Neuronal stem cell (in vitro differentiated cells): ENCODE data around the gene PPM1G.

Experiments
- DNase-seq: peaks from one replicate; pipeline ENCODE4 v3.0.0-alpha.2; 2013; ENCODE audit warnings: low spot score
- H2AFZ ChIP-seq: one replicate; pipeline ENCODE4 v1.6.1; 2013; ENCODE audit warnings: mild to moderate bottlenecking, low read length, inconsistent platforms
- H2AK5ac ChIP-seq: 2 replicates; pipeline ENCODE4 v1.6.1; 2013; ENCODE audit warnings: low read depth, mild to moderate bottlenecking, inconsistent platforms, low read length, moderate library complexity, mixed read lengths
- H2BK120ac ChIP-seq: 2 replicates; pipeline ENCODE4 v1.6.1; 2013; ENCODE audit warnings: low read depth, mild to moderate bottlenecking, inconsistent platforms, low read length, moderate library complexity, mixed read lengths
- H2BK12ac ChIP-seq: one replicate; pipeline ENCODE4 v1.6.1; 2013; ENCODE audit warnings: low read length, inconsistent platforms
- H2BK15ac ChIP-seq: 2 replicates; pipeline ENCODE4 v1.6.1; 2013; ENCODE audit warnings: mild to moderate bottlenecking, low read length, inconsistent platforms, mixed read lengths
- H2BK5ac ChIP-seq: one replicate; pipeline ENCODE4 v1.6.1; 2013; ENCODE audit warnings: inconsistent platforms, mild to moderate bottlenecking, low read length, moderate library complexity
- H3K14ac ChIP-seq: one replicate; pipeline ENCODE4 v1.6.1; 2013; ENCODE audit warnings: low read length, inconsistent platforms
- H3K18ac ChIP-seq: 2 replicates; pipeline ENCODE4 v1.6.1; 2013; ENCODE audit warnings: low read length, inconsistent platforms
- H3K23ac ChIP-seq: 2 replicates; pipeline ENCODE4 v1.6.1; 2013; ENCODE audit warnings: low read depth, mild to moderate bottlenecking, mixed read lengths, low read length, inconsistent platforms; ENCODE audit not compliant: poor library complexity
- H3K27ac ChIP-seq: replicated peaks from 3 replicates; pipeline ENCODE4 v1.5.1; 2013; ENCODE audit warnings: low read length, inconsistent platforms
- H3K27me3 ChIP-seq, 3 experiments: 2 replicates each; pipeline ENCODE4 v1.6.1; 2013; ENCODE audit warnings: low read length in 3 of 3, mild to moderate bottlenecking in 2 of 3, inconsistent platforms in 1 of 3, low read depth in 1 of 3, mixed read lengths in 1 of 3, moderate library complexity in 1 of 3; ENCODE audit not compliant: control insufficient read depth in 3 of 3, insufficient read depth in 3 of 3
- H3K36me3 ChIP-seq, 2 donors: replicated peaks in 1 of 2; 2 replicates each; pipeline ENCODE4 v1.6.1; 2013; ENCODE audit warnings: low read length in 2 of 2; ENCODE audit not compliant: control insufficient read depth in 2 of 2, insufficient read depth in 2 of 2
- H3K4ac ChIP-seq: 2 replicates; pipeline ENCODE4 v1.6.1; 2013; ENCODE audit warnings: inconsistent platforms, mild to moderate bottlenecking, low read length, moderate library complexity
- H3K4me1 ChIP-seq, 2 donors: 1 replicate in 1 of 2; 2 replicates in 1 of 2; pipeline ENCODE4 v1.6.1; 2013; ENCODE audit warnings: low read length in 2 of 2, low read depth in 1 of 2; ENCODE audit not compliant: control insufficient read depth in 2 of 2, insufficient read depth in 1 of 2
- H3K4me2 ChIP-seq: one replicate; pipeline ENCODE4 v1.6.1; 2013; ENCODE audit warnings: mild to moderate bottlenecking, low read length, inconsistent platforms; ENCODE audit not compliant: insufficient read depth, poor library complexity, severe bottlenecking
- H3K4me3 ChIP-seq, 2 donors: 2 replicates each; pipeline ENCODE4 v1.5.1; 2013; ENCODE audit warnings: low read length in 2 of 2, mild to moderate bottlenecking in 2 of 2, inconsistent platforms in 1 of 2, moderate library complexity in 1 of 2
- H3K79me1 ChIP-seq: one replicate; pipeline ENCODE4 v1.6.1; 2013; ENCODE audit warnings: low read depth, mild to moderate bottlenecking, inconsistent platforms, low read length, moderate library complexity
- H3K9ac ChIP-seq: one replicate; pipeline ENCODE4 v1.6.1; 2013; ENCODE audit warnings: mild to moderate bottlenecking, low read depth, low read length, inconsistent platforms; ENCODE audit not compliant: poor library complexity
- H3K9me3 ChIP-seq, 2 donors: replicated peaks in 1 of 2; 2 replicates each; pipeline versions ENCODE3 to v1.6.1; 2013; ENCODE audit warnings: low read length in 2 of 2, mild to moderate bottlenecking in 2 of 2, inconsistent platforms in 1 of 2, low read depth in 1 of 2, mixed read lengths in 1 of 2, moderate library complexity in 1 of 2; ENCODE audit not compliant: control insufficient read depth in 2 of 2, insufficient read depth in 1 of 2
- H4K8ac ChIP-seq: one replicate; pipeline ENCODE4 v1.6.1; 2013; ENCODE audit warnings: low read depth, mild to moderate bottlenecking, inconsistent platforms, low read length, moderate library complexity
- H4K91ac ChIP-seq: one replicate; pipeline ENCODE4 v1.6.1; 2013; ENCODE audit warnings: low read length, low read depth, mild to moderate bottlenecking, inconsistent platforms; ENCODE audit not compliant: poor library complexity
- WGBS, 2 donors: extraction: QIAGEN DNeasy Blood & Tissue Kit; methylation state at CpG; one replicate each; pipeline ENCODE4 v1.1.7; 2013; ENCODE audit warnings: missing lambda C conversion rate in 2 of 2, mixed read lengths in 1 of 2; ENCODE audit not compliant: insufficient read length in 2 of 2, insufficient replicate concordance in 1 of 2; ENCODE audit errors: extremely low coverage in 2 of 2; 5-methylcytosine and 5-hydroxymethylcytosine counted together

Gene PPM1G

DNA sequence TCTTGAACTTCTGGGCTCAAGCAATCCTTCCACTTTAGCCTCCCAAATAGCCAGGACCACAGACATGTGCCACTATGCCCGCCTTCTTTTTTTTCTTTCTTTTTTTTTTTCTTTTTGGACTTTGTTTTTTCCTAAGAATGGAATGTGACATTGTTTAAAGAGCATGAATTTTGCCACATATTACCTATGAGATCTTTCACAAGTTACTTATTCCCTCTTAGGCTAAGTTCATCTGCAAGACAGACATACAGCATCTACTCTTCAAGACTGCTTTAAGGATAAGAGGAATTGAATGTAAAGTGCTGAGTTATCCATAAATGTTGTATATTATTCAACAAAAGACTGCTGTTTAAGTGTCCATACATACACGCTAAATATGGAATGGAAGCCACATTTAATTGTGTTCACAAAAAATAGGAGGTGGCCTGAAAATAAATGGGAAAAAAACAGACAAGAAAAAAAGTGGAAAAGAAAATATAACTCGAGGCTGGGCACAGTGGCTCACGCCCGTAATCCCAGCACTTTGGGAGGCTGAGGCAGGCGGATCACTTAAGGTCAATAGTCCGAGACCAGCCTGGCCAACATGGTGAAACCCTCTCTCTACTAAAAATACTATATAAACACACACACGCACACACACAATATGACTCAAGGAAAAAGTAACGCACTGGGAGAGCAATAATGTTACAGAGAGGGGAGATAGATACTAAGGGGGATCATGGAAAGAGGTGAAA, 3.2 kb upstream of the PPM1G start:
- Histone ChIP-seq H3K14ac (no peak overlapping the region), H2BK5ac (no peak overlapping the region), H2BK12ac (no peak overlapping the region), H2AFZ (no peak overlapping the region), H4K8ac (no peak overlapping the region), H3K9ac (no peak overlapping the region), H3K18ac (no peak overlapping the region), H3K36me3 (peaks cover 0 to under 1% of the 10 kb centered on the region in 2 donors), H3K79me1 (peaks cover 3% of the 10 kb centered on the region), H3K9me3 (no peaks in the 10 kb centered on the region), H3K4me2 (no peak overlapping the region), H2AK5ac (no peak overlapping the region), H2BK120ac (no peak overlapping the region), H3K4ac (no peak overlapping the region), H3K27me3 (no peaks in the 10 kb centered on the region), H3K4me3 (no peak overlapping the region), H2BK15ac (no peak overlapping the region), H3K4me1 (peaks cover 3% of the 10 kb centered on the region in 2 donors), H3K27ac (no peak overlapping the region), H4K91ac (no peak overlapping the region), H3K23ac (no peak overlapping the region)
- DNase-seq = no peak
- no CpG with 5 or more reads among the region's 9 CpGs for whole genome bisulfite sequencing, 2 donors

DNA sequence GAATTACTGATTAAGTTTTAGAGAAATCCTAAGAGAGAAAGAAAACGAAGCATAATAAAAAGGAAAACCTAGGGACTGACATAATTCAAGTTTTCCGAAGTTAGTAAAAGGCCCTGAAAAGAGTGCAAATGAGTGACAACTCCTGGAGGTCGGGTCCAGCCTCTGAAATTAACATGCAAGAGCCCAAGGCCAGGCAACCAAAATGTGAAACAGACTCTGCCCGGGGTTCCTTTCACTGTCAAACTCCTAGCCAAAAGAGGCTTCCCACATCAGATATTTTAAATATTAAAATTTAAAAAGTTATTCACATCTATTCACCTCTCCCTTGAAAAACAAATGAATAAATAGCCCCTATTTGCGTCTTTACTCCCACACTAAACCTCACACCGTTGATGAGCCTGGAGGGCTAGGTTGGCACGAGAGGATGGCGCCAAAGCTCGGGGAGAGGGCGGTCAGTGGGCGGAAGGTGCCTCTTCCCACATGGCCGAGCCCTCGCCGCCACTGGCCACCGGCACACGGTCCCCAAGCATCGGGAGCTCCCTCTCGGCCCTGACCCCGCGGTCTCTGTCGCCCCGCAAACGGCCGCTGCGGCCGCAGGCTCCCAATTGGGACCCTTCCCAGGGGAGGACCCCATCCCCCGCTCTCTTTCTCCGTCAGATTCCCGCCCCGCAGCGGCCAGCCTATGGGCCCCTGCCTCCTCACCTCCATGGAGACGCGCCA, 630 bp downstream of the PPM1G start:
- Histone ChIP-seq H2BK15ac (no peak overlapping the region), H3K4ac (no peak overlapping the region), H3K4me1 (peaks cover 3% of the 10 kb centered on the region in 2 donors), H3K79me1 (peaks cover 5% of the 10 kb centered on the region), H2BK12ac (no peak overlapping the region), H2BK5ac (peak overlapping the region; percentile 19), H3K4me3 (peak overlapping the region; percentile 67 to 99), H4K91ac (no peak overlapping the region), H3K4me2 (peak overlapping the region; percentile 52), H4K8ac (no peak overlapping the region), H3K9me3 (no peaks in the 10 kb centered on the region), H3K9ac (peak overlapping the region; percentile 99), H2AK5ac (peak overlapping the region; percentile 74), H2AFZ (peak overlapping the region; percentile 94), H2BK120ac (peak overlapping the region; percentile 10), H3K36me3 (peaks cover 0 to 30% of the 10 kb centered on the region in 2 donors), H3K27me3 (no peaks in the 10 kb centered on the region), H3K18ac (peak overlapping the region; percentile 91), H3K14ac (peak overlapping the region; percentile 72), H3K27ac (peak overlapping the region; percentile 67), H3K23ac (peak overlapping the region; percentile 87)
- no CpG with 5 or more reads among the region's 33 CpGs for WGBS, 2 donors
- DNase-seq = no peak

DNA sequence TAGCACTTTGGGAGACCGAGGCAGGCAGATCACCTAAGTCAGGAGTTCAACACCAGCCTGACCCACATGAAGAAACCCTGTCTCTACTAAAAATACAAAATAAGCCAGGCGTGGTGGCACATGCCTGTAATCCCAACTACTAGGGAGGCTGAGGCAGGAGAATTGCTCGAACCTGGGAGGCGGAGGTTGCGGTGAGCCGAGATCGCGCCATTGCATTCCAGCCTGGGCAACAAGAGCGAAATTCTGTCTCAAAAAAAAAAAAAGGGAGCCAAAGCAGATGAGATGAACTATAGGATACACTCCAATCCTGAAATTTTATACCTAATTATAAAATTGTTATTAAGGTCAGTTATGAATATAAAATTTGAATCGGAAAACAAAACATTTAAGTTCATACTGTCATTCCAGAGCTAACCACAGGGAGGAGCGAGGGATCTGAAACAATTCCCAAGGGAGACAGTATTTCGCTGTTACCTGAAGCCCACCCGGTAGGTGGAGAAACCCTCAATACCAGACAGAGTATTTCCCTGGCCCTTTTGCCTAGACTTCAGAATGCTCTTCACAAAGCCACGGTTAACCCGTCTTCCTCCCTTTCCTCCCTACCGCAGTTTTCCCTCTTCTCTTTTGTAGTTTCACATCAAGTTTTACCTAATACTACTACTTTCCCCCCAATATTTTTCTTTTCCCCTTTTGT, 1.4 kb downstream of the PPM1G start:
- H3K79me1 ChIP-seq = peaks cover 5% of the 10 kb centered on the region
- H3K36me3 ChIP-seq = peaks cover 0 to 34% of the 10 kb centered on the region in 2 donors
- no peak overlapping the region for H2BK120ac ChIP-seq
- H4K91ac ChIP-seq = no peak overlapping the region
- no peak overlapping the region for H3K27ac ChIP-seq
- peak overlapping the region; percentile 52 for H3K4me2 ChIP-seq
- H2BK5ac ChIP-seq = no peak overlapping the region
- H3K14ac ChIP-seq = no peak overlapping the region
- H3K9ac ChIP-seq = no peak overlapping the region
- no peak overlapping the region for H3K18ac ChIP-seq
- H3K9me3 ChIP-seq = no peaks in the 10 kb centered on the region
- peak overlapping the region in 1 of 2 donors; percentile 67 for H3K4me3 ChIP-seq
- WGBS, 2 donors = no CpG with 5 or more reads among the region's 16 CpGs
- H3K23ac ChIP-seq = no peak overlapping the region
- peaks cover 3% of the 10 kb centered on the region in 2 donors for H3K4me1 ChIP-seq
- H2AFZ ChIP-seq = no peak overlapping the region
- no peak overlapping the region for H4K8ac ChIP-seq
- H2AK5ac ChIP-seq = no peak overlapping the region
- H2BK12ac ChIP-seq = no peak overlapping the region
- H2BK15ac ChIP-seq = no peak overlapping the region
- no peaks in the 10 kb centered on the region for H3K27me3 ChIP-seq
- no peak overlapping the region for H3K4ac ChIP-seq
- peak; percentile 46 for DNase-seq
